H1 (cell line): ENCODE results near the gene RXFP1. TPM values are rescaled to one million over a fixed set of nuclear protein-coding genes. Genes with fewer than 3 reads are reported as not detected.

Source experiments
- CTCF ChIA-PET: fragments of 300-600 bp; sonication (Branson Sonifier 250); formaldehyde crosslinking; loops from one replicate; lab custom pipeline; 2021; ENCODE audit not compliant: partially characterized antibody; lab: Charles Lee
- POLR2A ChIA-PET: fragments of 300-600 bp; sonication (Branson Sonifier 250); formaldehyde crosslinking; loops from one replicate; lab custom pipeline; 2021; ENCODE audit warnings: inconsistent platforms; ENCODE audit not compliant: partially characterized antibody; lab: Charles Lee
- DNase-seq, 2 experiments: peaks; one replicate each; pipeline versions ENCODE4 v3.0.0 to v3.0.0-alpha.2; 2010 to 2022; ENCODE audit warnings: low spot score in 2 of 2, low read depth in 1 of 2, mixed read lengths in 1 of 2
- FAIRE-seq: peaks from 2 replicates; lab custom pipeline; 2011; peaks lifted over from hg19 to GRCh38; lab: Jason Lieb, UNC
- H2AFZ ChIP-seq: 2 replicates; pipeline ENCODE4 v1.8.1; 2012; ENCODE audit warnings: low read length, inconsistent platforms
- H2AK5ac ChIP-seq: 2 replicates; pipeline ENCODE4 v1.6.1; 2013; ENCODE audit warnings: low read depth, low read length
- H2BK120ac ChIP-seq: replicated peaks from 2 replicates; pipeline ENCODE3; 2013; ENCODE audit warnings: low read depth, low read length, inconsistent platforms
- H2BK12ac ChIP-seq: 2 replicates; pipeline ENCODE4 v1.6.1; 2013; ENCODE audit warnings: low read depth, low read length
- H2BK15ac ChIP-seq: 2 replicates; pipeline ENCODE4 v1.6.1; 2013; ENCODE audit warnings: low read length
- H2BK20ac ChIP-seq: 2 replicates; pipeline ENCODE4 v1.6.1; 2013; ENCODE audit warnings: low read length
- H2BK5ac ChIP-seq: 2 replicates; pipeline ENCODE4 v1.6.1; 2013; ENCODE audit warnings: low read depth, low read length
- H3K14ac ChIP-seq: 2 replicates; pipeline ENCODE4 v1.6.1; 2013; ENCODE audit warnings: inconsistent platforms; ENCODE audit not compliant: insufficient read length
- H3K18ac ChIP-seq: 2 replicates; pipeline ENCODE4 v1.6.1; 2013; ENCODE audit warnings: low read length; ENCODE audit errors: extremely low read depth
- H3K23ac ChIP-seq: 2 replicates; pipeline ENCODE4 v1.6.1; 2013; ENCODE audit warnings: inconsistent platforms; ENCODE audit not compliant: insufficient read length
- H3K23me2 ChIP-seq: 2 replicates; pipeline ENCODE4 v1.6.1; 2013; ENCODE audit warnings: low read depth, low read length
- H3K27ac ChIP-seq: 2 replicates; pipeline ENCODE4 v1.6.1; 2011; ENCODE audit warnings: low read depth, low read length, inconsistent platforms
- H3K27me3 ChIP-seq, 4 experiments: replicated peaks in 1 of 4; 1 replicate in 1 of 4; 2 replicates in 3 of 4; pipeline versions ENCODE4 v1.6.1 to v1.8.1; 2011 to 2013; ENCODE audit warnings: low read length in 3 of 4, mild to moderate bottlenecking in 3 of 4, inconsistent platforms in 2 of 4, mixed read lengths in 2 of 4, moderate library complexity in 1 of 4; ENCODE audit not compliant: control insufficient read depth in 3 of 4, insufficient read depth in 3 of 4; ENCODE audit errors: extremely low read depth in 1 of 4
- H3K36me3 ChIP-seq, 4 experiments: 2 replicates each; pipeline versions ENCODE4 v1.6.1 to v1.8.1; 2011 to 2013; ENCODE audit warnings: mild to moderate bottlenecking in 4 of 4, low read length in 3 of 4, moderate library complexity in 2 of 4, control low read depth in 1 of 4, inconsistent platforms in 1 of 4; ENCODE audit not compliant: insufficient read depth in 4 of 4, control insufficient read depth in 2 of 4
- H3K4ac ChIP-seq: replicated peaks from 2 replicates; pipeline ENCODE3; 2013; ENCODE audit warnings: low read length, low read depth, mixed read lengths, inconsistent platforms; ENCODE audit not compliant: insufficient read length
- H3K4me1 ChIP-seq, 4 experiments: replicated peaks in 1 of 4; 1 replicate in 1 of 4; 2 replicates in 3 of 4; pipeline versions ENCODE4 v1.6.1 to v1.8.1; 2011 to 2013; ENCODE audit warnings: low read length in 3 of 4, inconsistent platforms in 2 of 4, mixed read lengths in 1 of 4; ENCODE audit not compliant: insufficient read depth in 4 of 4, control insufficient read depth in 3 of 4
- H3K4me2 ChIP-seq, 2 experiments: 2 replicates each; pipeline versions ENCODE4 v1.6.1 to v1.8.1; 2011 to 2013; ENCODE audit warnings: low read depth in 2 of 2, low read length in 2 of 2, control low read depth in 1 of 2, inconsistent platforms in 1 of 2, mild to moderate bottlenecking in 1 of 2; ENCODE audit not compliant: insufficient read depth in 1 of 2
- H3K4me3 ChIP-seq, 4 experiments: fragments of 200-600, 300-600 bp in 1 of 4; sonication (generic), shearing (Covaris generic), sonication (Bioruptor Twin) in 1 of 4; 2 replicates each; pipeline versions ENCODE4 v1.5.1 to v1.8.1; 2011 to 2016; ENCODE audit warnings: low read length in 4 of 4, low read depth in 3 of 4, control low read depth in 2 of 4, inconsistent platforms in 2 of 4, mild to moderate bottlenecking in 2 of 4, mixed read lengths in 1 of 4, moderate library complexity in 1 of 4; ENCODE audit not compliant: insufficient read depth in 2 of 4; ENCODE audit errors: extremely low read depth in 1 of 4
- H3K56ac ChIP-seq: replicated peaks from 2 replicates; pipeline ENCODE3; 2013; ENCODE audit warnings: low read depth, mild to moderate bottlenecking, mixed read lengths, low read length, inconsistent platforms; ENCODE audit not compliant: insufficient read length
- H3K79me1 ChIP-seq: 2 replicates; pipeline ENCODE4 v1.6.1; 2013; ENCODE audit warnings: low read depth, low read length, control low read depth
- H3K79me2 ChIP-seq, 2 experiments: 2 replicates each; pipeline versions ENCODE4 v1.6.1 to v1.8.1; 2012 to 2013; ENCODE audit warnings: low read length in 2 of 2, mild to moderate bottlenecking in 2 of 2, inconsistent platforms in 1 of 2; ENCODE audit not compliant: insufficient read depth in 2 of 2, control insufficient read depth in 1 of 2
- H3K9ac ChIP-seq, 4 experiments: replicated peaks in 1 of 4; 1 replicate in 1 of 4; 2 replicates in 3 of 4; pipeline versions ENCODE4 v1.6.1 to v1.8.1; 2011 to 2013; ENCODE audit warnings: low read depth in 3 of 4, low read length in 3 of 4, control low read depth in 2 of 4, mild to moderate bottlenecking in 2 of 4, moderate library complexity in 2 of 4, inconsistent platforms in 1 of 4; ENCODE audit errors: extremely low read depth in 1 of 4
- H3K9me3 ChIP-seq, 2 experiments: 2 replicates each; pipeline versions ENCODE4 v1.6.1 to v1.8.1; 2012 to 2013; ENCODE audit warnings: mild to moderate bottlenecking in 2 of 2, moderate library complexity in 2 of 2, control low read depth in 1 of 2, inconsistent platforms in 1 of 2, low read depth in 1 of 2, low read length in 1 of 2, mixed read lengths in 1 of 2; ENCODE audit not compliant: insufficient read depth in 2 of 2
- H4K20me1 ChIP-seq, 2 experiments: replicated peaks in 1 of 2; 2 replicates each; pipeline versions ENCODE3 to v1.8.1; 2011 to 2013; ENCODE audit warnings: inconsistent platforms in 2 of 2, low read length in 2 of 2, mild to moderate bottlenecking in 1 of 2; ENCODE audit not compliant: insufficient read depth in 2 of 2, control insufficient read depth in 1 of 2
- H4K5ac ChIP-seq: 2 replicates; pipeline ENCODE4 v1.6.1; 2013; ENCODE audit warnings: low read length, low read depth, mixed read lengths, inconsistent platforms; ENCODE audit not compliant: insufficient read length
- H4K8ac ChIP-seq: 2 replicates; pipeline ENCODE4 v1.8.0; 2013; ENCODE audit warnings: mild to moderate bottlenecking, moderate library complexity, low read length, inconsistent platforms; ENCODE audit not compliant: insufficient read depth; ENCODE audit errors: extremely low read depth
- H4K91ac ChIP-seq: replicated peaks from 2 replicates; pipeline ENCODE3; 2013; ENCODE audit warnings: low read length, mixed read lengths, inconsistent platforms; ENCODE audit not compliant: insufficient read length
- BACH1 ChIP-seq: IDR thresholded peaks from 2 replicates; pipeline ENCODE4 v1.6.1; 2012; ENCODE audit warnings: low read length, improper control_type of control experiment
- E2F6 ChIP-seq: IDR thresholded peaks from 2 replicates; pipeline ENCODE4 v1.6.1; 2012; ENCODE audit warnings: inconsistent platforms
- EP300 ChIP-seq, 2 experiments: IDR thresholded peaks; 1 replicate in 1 of 2; 2 replicates in 1 of 2; pipeline ENCODE4 v1.6.1; 2011 to 2012; ENCODE audit warnings: low read depth in 2 of 2, low read length in 2 of 2, mild to moderate bottlenecking in 2 of 2, borderline replicate concordance in 1 of 2, inconsistent platforms in 1 of 2, moderate library complexity in 1 of 2
- FOSL1 ChIP-seq: IDR thresholded peaks from 2 replicates; pipeline ENCODE4 v1.6.1; 2011; ENCODE audit warnings: mild to moderate bottlenecking, low read depth, low read length, moderate library complexity; ENCODE audit not compliant: insufficient read depth
- GABPA ChIP-seq: IDR thresholded peaks from 2 replicates; pipeline ENCODE4 v1.6.1; 2011; ENCODE audit warnings: mild to moderate bottlenecking, low read length, moderate library complexity, borderline replicate concordance; ENCODE audit not compliant: insufficient read depth
- POU5F1 ChIP-seq: IDR thresholded peaks from 2 replicates; pipeline ENCODE4 v1.6.1; 2011; ENCODE audit warnings: low read depth, mild to moderate bottlenecking, low read length, moderate library complexity
- SAP30 ChIP-seq: fragments of 300-600 bp; sonication (generic); IDR thresholded peaks from 2 replicates; pipeline ENCODE4 v1.7.1; 2012; ENCODE audit warnings: low read length, moderate library complexity, mild to moderate bottlenecking, inconsistent platforms; ENCODE audit not compliant: insufficient read depth, insufficient replicate concordance
- SIN3A ChIP-seq, 2 experiments: IDR thresholded peaks in 1 of 2; conservative IDR thresholded peaks in 1 of 2; 2 replicates each; pipeline ENCODE4 v1.6.1; 2011 to 2012; ENCODE audit warnings: low read length in 2 of 2, improper control_type of control experiment in 1 of 2, low read depth in 1 of 2, mild to moderate bottlenecking in 1 of 2
- TCF12 ChIP-seq: IDR thresholded peaks from 2 replicates; pipeline ENCODE4 v1.6.1; 2011; ENCODE audit warnings: low read depth, mild to moderate bottlenecking, low read length
- WGBS, 2 experiments: shearing (Covaris generic) in 1 of 2; methylation state at CpG; one replicate each; pipeline versions ENCODE4 v1.1.6 to v1.1.7; 2013 to 2015; ENCODE audit warnings: low lambda C conversion rate in 2 of 2, mixed read lengths in 2 of 2, inconsistent platforms in 1 of 2, low coverage in 1 of 2, missing lambda C conversion rate in 1 of 2; ENCODE audit not compliant: insufficient replicate concordance in 2 of 2, insufficient coverage in 1 of 2, insufficient read length in 1 of 2; ENCODE audit errors: extremely low coverage in 1 of 2, missing lambda C conversion rate in 1 of 2; 5-methylcytosine and 5-hydroxymethylcytosine counted together
- polyA plus RNA-seq, 7 experiments: library from polyadenylated mRNA; depleted of rRNA in 3 of 7; stranded (reverse) in 5 of 7; unstranded in 2 of 7; fragments of >200 nt in 5 of 7; fragments of 200-250 nt in 2 of 7; gene quantifications; 1 replicate in 5 of 7; 2 replicates in 1 of 7; 4 replicates in 1 of 7; pipeline versions ENCODE4 v1.2.1 to v1.2.3, GENCODE V29; 2011 to 2013; ENCODE audit warnings: missing spikeins in 2 of 7, mixed read lengths in 2 of 7
- total RNA-seq: library from RNA; stranded (reverse); fragmentation: NEBNext Ultra II Directional; extraction: Animal tissue kit (Norgen Biotek cat#: 25700); gene quantifications from 2 replicates; pipeline ENCODE4 v1.2.1, GENCODE V29; 2021
- TF ChIP-seq, protein P1 (sequence below): IDR thresholded peaks from 2 replicates; pipeline ENCODE4 v1.6.1; 2012; ENCODE audit warnings: low read length, inconsistent platforms

The RXFP1 gene
- total and polyA plus RNA-seq, 2 of the 8 experiments (the other 6 are each of a cell fraction or from before 2014, with no cell fraction given), result 0.14 to 0.56 TPM

DNA sequence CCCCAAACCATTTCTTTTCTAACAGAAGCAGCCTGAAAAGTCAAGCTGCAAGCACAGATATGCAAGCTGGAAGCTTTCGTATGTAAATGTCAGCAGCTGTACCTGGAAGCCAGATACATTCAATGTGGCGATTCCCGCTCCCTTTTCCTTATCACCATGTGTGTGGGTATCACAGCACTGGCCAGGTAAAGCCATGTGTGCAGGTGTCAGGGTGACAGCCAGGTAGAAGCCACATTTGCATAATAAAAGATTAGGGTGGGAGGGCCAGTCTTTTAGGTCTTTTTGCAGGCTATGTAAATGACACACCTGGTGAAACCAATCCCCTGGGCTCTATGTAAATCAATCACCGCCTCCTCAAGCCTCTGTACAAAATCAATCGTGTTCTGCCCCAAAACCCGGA lies 50.1 kb downstream of the RXFP1 start:
- DNase-seq (peak in 1 of 2 experiments; percentile 19), FAIRE-seq (peak; percentile 87)
- Histone ChIP-seq H3K4me3 (peak overlapping the region in 1 of 4 experiments; percentile 35; a peak in 1 of 8 replicates), H2AK5ac (no peak overlapping the region), H3K23ac (no peak overlapping the region), H2AFZ (no peak overlapping the region), H2BK20ac (no peak overlapping the region), H2BK15ac (no peak overlapping the region), H3K9ac (no peak overlapping the region), H4K8ac (no peak overlapping the region), H3K14ac (no peak overlapping the region), H3K4ac (no peak overlapping the region), H4K20me1 (no peaks in the 10 kb centered on the region), H3K56ac (no peak overlapping the region), H3K79me1 (no peaks in the 10 kb centered on the region), H2BK12ac (no peak overlapping the region), H3K27ac (no peak overlapping the region), H3K4me2 (peak overlapping the region; percentile 32 to 45), H3K79me2 (no peaks in the 10 kb centered on the region), H4K91ac (no peak overlapping the region), H3K36me3 (no peaks in the 10 kb centered on the region; a peak in 1 of 8 replicates), H2BK120ac (no peak overlapping the region), H4K5ac (no peak overlapping the region), H3K18ac (no peak overlapping the region), H3K23me2 (no peaks in the 10 kb centered on the region), H2BK5ac (no peak overlapping the region), H3K9me3 (peaks cover 0 to 5% of the 10 kb centered on the region in 2 experiments; a peak in 1 of 4 replicates), H3K27me3 (no peaks in the 10 kb centered on the region), H3K4me1 (peaks cover 2 to 16% (median 8%) of the 10 kb centered on the region in 4 experiments; a peak in 5 of 7 replicates)
- POLR2A ChIA-PET, result interaction anchor here (0.7 kb wide), 1 partner anchor 849 kb away, joined by 3 read pairs; no protein-coding TSS in a partner anchor
- CTCF ChIA-PET, result interaction anchor here (2.6 kb wide), 1 partner anchor 76 kb away, joined by 8 read pairs; no protein-coding TSS in a partner anchor
- WGBS, 2 experiments, result 26% methylated on average over 6 of the region's 6 CpGs; no CpG with 5 or more reads in 1 of the 2 experiments
- TF ChIP-seq TCF12 (peak; percentile 85), EP300 (IDR thresholded peaks at IDR 0.05; ENCODE audit: borderline replicate concordance in 1 of 2, low read depth in 2 of 2, low read length in 2 of 2) (peak in 1 of 2 experiments; percentile 41; a peak in 1 of 3 replicates), E2F6 (peak; percentile 70), BACH1 (no peak), SAP30 (peak; percentile 85), POU5F1 (peak; percentile 84), GABPA (no peak), SIN3A (conservative IDR thresholded peaks at IDR 0.05 in 1 of 2, IDR thresholded peaks at IDR 0.05 in 1 of 2; ENCODE audit: low read depth in 1 of 2, low read length in 2 of 2) (peak; percentile 99), FOSL1 (no peak)
- TF ChIP-seq, protein P1, sequence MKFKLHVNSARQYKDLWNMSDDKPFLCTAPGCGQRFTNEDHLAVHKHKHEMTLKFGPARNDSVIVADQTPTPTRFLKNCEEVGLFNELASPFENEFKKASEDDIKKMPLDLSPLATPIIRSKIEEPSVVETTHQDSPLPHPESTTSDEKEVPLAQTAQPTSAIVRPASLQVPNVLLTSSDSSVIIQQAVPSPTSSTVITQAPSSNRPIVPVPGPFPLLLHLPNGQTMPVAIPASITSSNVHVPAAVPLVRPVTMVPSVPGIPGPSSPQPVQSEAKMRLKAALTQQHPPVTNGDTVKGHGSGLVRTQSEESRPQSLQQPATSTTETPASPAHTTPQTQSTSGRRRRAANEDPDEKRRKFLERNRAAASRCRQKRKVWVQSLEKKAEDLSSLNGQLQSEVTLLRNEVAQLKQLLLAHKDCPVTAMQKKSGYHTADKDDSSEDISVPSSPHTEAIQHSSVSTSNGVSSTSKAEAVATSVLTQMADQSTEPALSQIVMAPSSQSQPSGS, result peak; percentile 73
